ENCODE results near the gene SNX8.
A peak's percentile ranks its signal among the peaks of the same experiment; 100 is the strongest.
"Not testable (repeated sequence)": the region's sequence is repeated elsewhere in the genome, so short reads cannot be mapped to it uniquely, and the experiment has no call there.

SNX8 gene

DNA sequence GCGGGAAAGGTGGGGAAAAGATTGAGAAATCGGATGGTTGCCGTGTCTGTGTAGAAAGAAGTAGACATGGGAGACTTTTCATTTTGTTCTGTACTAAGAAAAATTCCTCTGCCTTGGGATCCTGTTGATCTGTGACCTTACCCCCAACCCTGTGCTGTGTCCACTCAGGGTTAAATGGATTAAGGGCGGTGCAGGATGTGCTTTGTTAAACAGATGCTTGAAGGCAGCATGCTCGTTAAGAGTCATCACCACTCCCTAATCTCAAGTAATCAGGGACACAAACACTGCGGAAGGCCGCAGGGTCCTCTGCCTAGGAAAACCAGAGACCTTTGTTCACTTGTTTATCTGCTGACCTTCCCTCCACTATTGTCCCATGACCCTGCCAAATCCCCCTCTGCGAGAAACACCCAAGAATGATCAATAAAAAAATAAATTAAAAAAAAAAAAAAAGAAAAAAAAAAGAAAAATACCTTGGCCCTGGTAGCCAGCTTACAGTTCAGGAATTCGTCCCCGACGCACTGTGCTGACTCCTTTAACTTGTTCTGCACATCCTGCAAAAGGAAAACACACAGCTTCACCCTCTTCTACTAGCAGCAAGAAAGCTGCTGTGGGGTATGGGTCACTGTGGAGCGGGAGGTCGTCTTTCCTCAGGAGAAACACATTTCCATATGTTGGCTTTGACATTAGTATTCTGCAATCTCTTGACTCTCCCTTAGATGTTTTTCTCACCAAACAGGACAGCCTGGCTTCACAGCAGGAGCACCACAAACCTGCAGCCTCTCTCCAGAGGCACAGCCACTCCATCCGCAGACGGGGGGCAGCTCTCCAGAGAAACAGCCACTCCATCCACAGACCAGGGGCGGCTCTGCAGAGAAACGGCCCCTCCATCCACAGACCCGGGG lies 44.9 kb downstream of the SNX8 start:
- H3K9me3 Mint-ChIP-seq; ATAC-seq; H3K4me1 Mint-ChIP-seq; H3K36me3 Mint-ChIP-seq; DNase-seq (ENCODE audit: low spot score in 2 of 2); H3K27ac Mint-ChIP-seq; H3K4me3 Mint-ChIP-seq: not testable (repeated sequence)

DNA sequence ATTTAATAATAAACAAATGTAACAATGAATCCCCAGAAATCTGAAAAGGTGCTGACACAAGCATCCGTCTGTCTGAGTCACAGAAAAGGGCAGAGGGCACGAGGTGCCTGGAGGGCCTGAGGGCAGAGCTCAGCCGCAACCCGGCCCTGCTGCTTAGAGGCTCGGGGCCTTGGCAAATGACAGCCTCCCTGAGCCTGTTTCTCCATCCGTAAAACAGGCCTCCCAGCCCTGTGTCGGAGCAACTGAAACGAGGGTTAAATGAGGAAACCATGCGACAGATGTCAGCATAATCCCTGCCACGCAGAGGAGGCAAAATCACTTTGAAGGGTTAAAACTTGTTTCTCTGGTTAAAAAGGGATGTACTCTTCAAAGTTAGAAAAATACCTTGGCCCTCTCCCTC lies 47.3 kb downstream of the SNX8 start:
- ATAC-seq: no peak
- peaks cover 3% of the 10 kb centered on the region for H3K4me1 Mint-ChIP-seq
- no peak for DNase-seq (ENCODE audit: low spot score in 2 of 2)
- no peak overlapping the region for H3K4me3 Mint-ChIP-seq
- H3K36me3 Mint-ChIP-seq: peaks cover 13% of the 10 kb centered on the region
- H3K9me3 Mint-ChIP-seq: no peaks in the 10 kb centered on the region
- H3K27ac Mint-ChIP-seq: no peak overlapping the region

DNA sequence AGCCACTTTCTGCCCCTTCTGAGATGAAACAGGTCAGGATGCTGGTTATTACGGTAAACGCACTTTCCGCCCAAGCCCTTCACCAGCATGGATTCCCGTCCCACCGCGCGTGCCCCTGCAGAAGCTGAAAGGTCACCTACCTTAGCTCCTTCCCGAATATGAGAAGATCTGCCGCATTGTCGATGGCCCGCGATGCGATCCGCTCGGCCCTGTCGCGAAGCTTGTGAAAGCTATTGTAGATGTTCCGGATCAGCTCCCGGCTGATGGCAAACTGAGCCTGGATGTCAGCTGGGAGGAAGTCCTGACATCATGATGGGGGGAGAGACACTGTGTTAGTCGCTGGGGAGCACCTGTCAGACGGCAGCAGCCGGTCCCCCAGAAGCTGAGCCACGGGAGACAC lies 50.1 kb downstream of the SNX8 start:
- ATAC-seq (no peak), DNase-seq (ENCODE audit: low spot score in 2 of 2) (no peak)
- no peak overlapping the region for H3K27ac Mint-ChIP-seq
- peaks cover 19% of the 10 kb centered on the region for H3K4me1 Mint-ChIP-seq
- H3K4me3 Mint-ChIP-seq: no peak overlapping the region
- H3K36me3 Mint-ChIP-seq: peaks cover 26% of the 10 kb centered on the region
- H3K9me3 Mint-ChIP-seq: no peaks in the 10 kb centered on the region

DNA sequence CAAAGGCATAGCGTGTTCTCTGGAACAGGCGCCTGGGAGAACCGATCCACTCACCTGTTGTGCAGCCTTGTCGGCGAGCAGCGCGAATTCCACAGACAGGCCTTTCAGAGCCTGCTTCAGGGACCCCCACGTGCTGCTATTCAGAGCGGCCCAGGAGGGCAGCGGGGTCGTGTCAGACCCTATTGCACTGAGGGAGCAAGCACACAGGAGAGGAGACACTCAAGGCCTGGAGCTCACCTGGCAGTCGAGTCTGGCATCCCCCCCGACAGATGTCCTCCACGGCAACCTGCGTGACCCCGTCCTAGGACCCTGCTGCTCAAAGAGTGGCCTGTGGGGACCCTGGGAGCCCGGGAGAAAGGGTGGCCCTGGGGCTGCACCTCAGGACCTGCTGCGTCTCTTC lies 51.1 kb downstream of the SNX8 start:
- Mint-ChIP-seq H3K27ac (no peak overlapping the region), H3K36me3 (peaks cover 30% of the 10 kb centered on the region), H3K9me3 (no peaks in the 10 kb centered on the region)

DNA sequence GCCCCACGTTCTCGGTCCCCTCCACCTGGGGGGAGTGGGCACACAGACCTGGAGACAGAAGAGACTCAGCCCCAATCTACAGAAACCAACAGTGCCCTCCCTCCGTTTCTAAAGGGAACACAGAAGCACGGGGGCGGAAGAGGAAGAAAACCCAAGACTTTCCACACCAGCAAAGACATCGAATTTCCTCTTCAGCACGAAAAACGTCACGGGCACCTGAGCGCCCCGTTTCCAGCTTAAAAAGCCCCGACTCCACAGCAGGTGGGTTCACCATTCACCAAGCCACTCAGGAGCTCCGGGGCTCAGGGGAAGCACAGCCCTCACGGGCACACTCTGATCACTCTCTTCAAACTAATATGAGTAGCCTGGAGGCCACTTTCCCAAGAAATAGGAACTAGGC lies 52.6 kb downstream of the SNX8 start:
- no peak for ATAC-seq
- Mint-ChIP-seq H3K4me3 (peak overlapping the region; percentile 4), H3K27ac (peak overlapping the region; percentile 38), H3K4me1 (peaks cover 27% of the 10 kb centered on the region), H3K9me3 (no peaks in the 10 kb centered on the region), H3K36me3 (peaks cover 30% of the 10 kb centered on the region)
- no peak for DNase-seq (ENCODE audit: low spot score in 2 of 2)

More for the DNA sequence above, 51.1 kb downstream of the SNX8 start:
- DNase-seq (ENCODE audit: low spot score in 2 of 2) (no peak), ATAC-seq (no peak)
- Mint-ChIP-seq H3K4me1 (peaks cover 25% of the 10 kb centered on the region), H3K4me3 (no peak overlapping the region)

DNA sequence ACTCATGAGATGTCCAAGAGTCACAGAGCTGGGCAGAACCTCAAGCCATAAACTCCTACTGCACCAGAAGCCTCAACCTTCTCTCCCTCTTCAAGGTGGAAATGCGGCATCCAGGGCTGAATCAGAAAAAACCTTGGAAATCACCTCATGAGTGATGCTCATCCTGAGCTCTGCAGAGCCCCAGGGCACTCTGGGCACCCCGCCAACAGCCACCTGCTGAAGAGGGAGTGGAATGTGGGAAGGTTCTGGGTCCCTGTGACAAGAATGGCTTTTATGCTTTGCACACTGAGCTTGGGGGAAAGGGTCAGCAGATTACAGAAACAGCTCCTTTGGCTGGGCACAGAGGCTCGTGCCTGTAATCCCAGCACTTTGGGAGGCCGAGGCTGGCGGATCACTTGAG lies 53.4 kb downstream of the SNX8 start:
- Mint-ChIP-seq H3K4me1 (peaks cover 33% of the 10 kb centered on the region), H3K36me3 (peaks cover 36% of the 10 kb centered on the region), H3K9me3 (no peaks in the 10 kb centered on the region), H3K4me3 (no peak overlapping the region), H3K27ac (no peak overlapping the region)
- no peak for ATAC-seq
- DNase-seq (ENCODE audit: low spot score in 2 of 2): no peak

DNA sequence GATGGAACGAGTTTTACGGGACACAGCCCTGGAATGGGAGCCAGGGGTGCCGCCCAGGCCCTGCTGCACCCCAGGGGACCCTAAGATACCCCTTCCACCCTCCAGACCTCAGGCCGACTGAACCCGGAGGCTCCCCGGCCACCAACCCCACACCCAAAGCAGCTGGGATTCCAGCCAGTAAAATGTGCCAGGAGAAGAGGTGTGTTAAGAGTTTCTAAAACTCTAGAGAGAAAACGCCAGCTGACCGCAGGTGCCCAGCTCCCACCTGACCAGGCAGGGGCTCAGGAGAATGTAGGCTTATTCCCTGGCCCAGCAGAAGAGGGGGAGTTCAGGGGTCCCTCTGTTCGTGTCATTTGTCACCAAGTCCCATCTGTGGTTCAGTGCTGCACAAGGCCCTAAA lies 54.8 kb downstream of the SNX8 start:
- H3K4me1 Mint-ChIP-seq: peaks cover 41% of the 10 kb centered on the region
- DNase-seq (ENCODE audit: low spot score in 2 of 2) (no peak), ATAC-seq (no peak)
- peak overlapping the region; percentile 13 for H3K4me3 Mint-ChIP-seq
- peak overlapping the region; percentile 30 for H3K27ac Mint-ChIP-seq
- H3K36me3 Mint-ChIP-seq: peaks cover 49% of the 10 kb centered on the region
- H3K9me3 Mint-ChIP-seq: no peaks in the 10 kb centered on the region

DNA sequence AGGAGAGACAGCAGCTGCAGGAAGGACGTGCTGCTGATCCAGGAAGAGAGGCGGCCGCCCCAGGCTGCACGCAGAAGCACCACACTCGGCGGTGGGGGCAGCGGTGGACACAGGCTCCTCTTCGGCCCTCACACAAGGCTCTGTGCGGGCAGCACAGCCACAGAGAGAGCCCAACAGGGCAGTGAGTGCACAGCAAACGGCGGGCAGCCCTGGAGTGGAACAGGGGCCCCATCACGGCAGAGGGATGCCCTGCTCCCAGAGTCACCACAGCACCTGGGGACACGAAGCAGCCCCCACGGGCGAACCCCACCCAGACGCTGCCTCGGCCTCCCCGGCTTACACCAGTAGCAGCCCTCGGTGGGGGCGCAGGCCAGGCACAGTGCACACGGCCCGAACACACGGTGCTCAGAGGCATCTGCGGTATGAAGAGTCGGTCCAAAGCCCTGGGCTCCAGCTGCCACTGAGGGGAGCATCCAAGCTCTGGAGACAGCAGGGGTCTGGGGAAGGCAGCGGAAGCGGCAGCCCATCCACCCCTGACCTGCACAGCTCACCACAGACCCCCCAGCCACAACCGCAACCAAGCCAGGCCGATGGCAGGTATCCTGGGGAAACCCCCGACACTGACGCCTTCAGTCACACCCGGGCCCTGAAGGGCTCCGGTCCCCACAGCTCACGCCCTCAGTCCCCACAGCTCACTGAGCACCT lies 55.4 kb downstream of the SNX8 start:
- peak overlapping the region; percentile 13 for H3K4me3 Mint-ChIP-seq
- peak overlapping the region; percentile 30 for H3K27ac Mint-ChIP-seq
- peak in 1 of 2 donors; percentile 57 for DNase-seq (ENCODE audit: low spot score in 2 of 2)
- ATAC-seq: peak; percentile 64
- H3K36me3 Mint-ChIP-seq: peaks cover 48% of the 10 kb centered on the region
- H3K4me1 Mint-ChIP-seq: peaks cover 41% of the 10 kb centered on the region
- no peaks in the 10 kb centered on the region for H3K9me3 Mint-ChIP-seq

DNA sequence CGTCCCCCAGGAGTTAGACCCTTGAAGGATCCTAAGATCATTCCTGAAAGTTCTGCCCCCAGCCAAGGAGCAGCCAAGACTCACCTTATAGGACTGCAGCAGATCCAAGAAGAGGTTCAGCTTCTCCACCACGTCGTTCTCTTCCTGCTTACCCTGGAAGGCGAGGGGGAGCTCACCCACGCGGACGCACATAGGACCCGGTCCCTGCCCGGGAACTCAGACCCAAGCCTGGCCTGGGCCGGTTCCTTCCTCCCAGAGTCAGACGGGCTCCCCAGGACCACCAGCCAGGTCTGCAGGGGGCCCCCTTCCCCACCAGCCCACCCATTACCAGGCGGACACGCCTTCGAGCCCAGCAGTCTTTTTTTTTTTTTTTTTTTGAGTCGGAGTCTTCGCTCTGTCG lies 56.6 kb downstream of the SNX8 start:
- H3K36me3 Mint-ChIP-seq: peaks cover 51% of the 10 kb centered on the region
- DNase-seq (ENCODE audit: low spot score in 2 of 2): no peak
- no peak overlapping the region for H3K4me3 Mint-ChIP-seq
- no peak for ATAC-seq
- no peak overlapping the region for H3K27ac Mint-ChIP-seq
- H3K9me3 Mint-ChIP-seq: no peaks in the 10 kb centered on the region
- peaks cover 47% of the 10 kb centered on the region for H3K4me1 Mint-ChIP-seq

DNA sequence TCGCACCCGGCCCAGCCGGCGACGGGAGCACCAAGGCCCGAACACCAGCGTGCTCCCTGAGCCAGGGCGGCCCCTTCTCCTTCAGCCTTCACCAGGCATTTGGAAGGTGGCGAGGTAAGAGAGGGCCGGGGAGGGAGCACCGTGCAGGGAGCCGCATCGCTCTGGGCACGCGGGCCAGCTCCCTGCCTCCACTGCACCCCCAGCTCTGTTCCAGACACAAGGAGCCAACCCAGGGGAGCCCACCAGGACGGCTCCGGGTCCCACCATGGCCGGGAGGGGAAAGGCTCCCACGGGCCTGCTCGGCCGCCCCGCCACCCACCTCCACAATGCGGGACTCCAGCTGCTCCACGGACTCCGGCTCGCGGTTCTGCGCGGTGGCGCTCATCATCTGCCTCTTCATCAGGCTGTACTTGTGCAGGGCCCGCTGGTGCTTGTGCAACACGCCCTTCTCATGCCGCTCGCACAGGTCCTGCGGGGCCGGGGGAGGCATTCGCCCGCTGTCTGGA lies 57.1 kb downstream of the SNX8 start:
- no peak overlapping the region for H3K27ac Mint-ChIP-seq
- peaks cover 46% of the 10 kb centered on the region for H3K4me1 Mint-ChIP-seq
- ATAC-seq: no peak
- H3K9me3 Mint-ChIP-seq: no peaks in the 10 kb centered on the region
- peaks cover 50% of the 10 kb centered on the region for H3K36me3 Mint-ChIP-seq
- no peak overlapping the region for H3K4me3 Mint-ChIP-seq
- no peak for DNase-seq (ENCODE audit: low spot score in 2 of 2)

DNA sequence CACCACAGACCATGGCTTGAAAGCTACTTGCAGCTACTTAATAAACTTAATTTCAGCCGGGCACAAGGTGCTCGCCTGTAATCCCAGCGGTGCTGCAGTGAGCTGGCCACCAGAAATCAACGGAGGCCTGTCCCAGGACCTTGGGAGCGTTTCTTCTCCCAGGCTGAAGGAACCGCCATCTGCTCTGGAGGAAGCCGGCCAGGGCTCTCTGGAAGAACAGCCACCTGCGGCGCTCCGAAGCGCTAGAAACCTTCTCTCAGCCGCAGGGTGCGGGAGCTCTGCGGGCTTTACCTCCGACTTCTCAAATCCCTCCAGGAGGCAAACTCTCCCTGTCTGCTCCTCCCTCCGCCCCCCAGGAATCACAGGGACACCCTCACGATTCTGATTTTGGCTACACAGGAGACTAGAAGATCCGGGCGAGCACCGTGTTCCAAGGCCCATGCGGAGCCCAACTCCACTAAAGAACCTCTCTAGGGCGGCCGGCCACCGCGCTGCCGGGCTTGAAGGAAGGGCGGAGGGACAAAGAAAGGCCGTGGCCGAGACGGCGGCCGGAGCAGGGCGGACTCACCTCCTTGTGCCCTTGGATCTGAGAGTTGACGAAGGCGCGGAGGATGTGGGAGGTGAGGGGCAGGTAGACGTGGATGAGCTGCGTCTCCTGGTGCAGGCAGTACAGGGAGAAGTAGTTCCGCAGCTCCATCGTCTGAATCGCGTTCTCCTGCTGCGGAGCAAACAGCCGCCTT lies 57.8 kb downstream of the SNX8 start:
- DNase-seq (ENCODE audit: low spot score in 2 of 2) (no peak), ATAC-seq (no peak)
- Mint-ChIP-seq H3K9me3 (no peaks in the 10 kb centered on the region), H3K36me3 (peaks cover 43% of the 10 kb centered on the region), H3K4me1 (peaks cover 40% of the 10 kb centered on the region), H3K4me3 (no peak overlapping the region), H3K27ac (no peak overlapping the region)

DNA sequence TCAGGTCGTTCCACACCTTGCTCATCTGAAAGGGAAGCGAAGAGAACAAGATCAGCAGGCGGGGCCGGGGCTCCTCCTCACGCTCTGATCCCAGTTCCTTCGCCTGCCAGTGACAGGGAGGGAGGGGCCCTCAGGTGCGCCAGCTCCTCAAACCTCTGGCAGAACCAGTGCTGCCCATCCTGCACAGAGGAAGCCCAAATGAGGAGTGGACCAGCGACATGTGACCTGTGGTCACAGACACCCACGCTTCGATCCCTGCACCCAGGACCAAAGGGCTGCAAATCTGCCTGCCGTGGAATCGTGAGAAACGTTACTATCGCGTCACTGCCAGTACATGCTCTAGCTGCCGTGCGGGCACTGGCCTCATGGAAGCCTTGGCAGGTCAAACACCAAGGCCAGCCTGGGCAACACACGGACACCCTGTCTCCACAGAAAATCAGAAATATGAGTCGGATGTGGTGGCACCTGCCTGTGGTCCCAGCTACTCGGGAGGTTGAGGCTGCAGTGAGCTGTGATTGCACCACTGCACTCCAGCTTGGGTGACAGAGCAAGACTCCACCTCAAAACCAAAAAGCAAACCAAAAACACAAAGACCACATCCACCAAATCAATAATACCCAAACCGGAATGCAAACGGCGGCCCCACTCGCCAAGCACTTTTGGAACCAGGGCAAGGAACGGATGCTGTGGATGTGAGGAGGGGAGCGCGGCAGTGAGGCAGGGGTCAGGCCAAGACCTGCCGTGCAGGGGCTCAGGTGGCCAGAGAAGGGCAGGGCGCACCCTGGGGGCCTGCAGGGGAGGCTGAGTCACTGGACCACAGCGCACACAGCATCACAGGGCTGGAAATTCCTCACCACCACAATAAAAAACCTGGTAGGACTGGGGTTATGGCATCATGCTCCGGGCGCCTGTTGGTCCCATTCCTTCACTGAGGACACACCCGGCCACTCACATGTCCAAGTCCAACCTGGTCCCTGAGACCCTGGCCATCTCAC lies 58.8 kb downstream of the SNX8 start:
- ATAC-seq: peak; percentile 40
- Mint-ChIP-seq H3K9me3 (no peaks in the 10 kb centered on the region), H3K4me1 (peaks cover 37% of the 10 kb centered on the region), H3K36me3 (peaks cover 52% of the 10 kb centered on the region), H3K27ac (peak overlapping the region; percentile 54), H3K4me3 (no peak overlapping the region)
- DNase-seq (ENCODE audit: low spot score in 2 of 2): peak in 1 of 2 donors; percentile 50

DNA sequence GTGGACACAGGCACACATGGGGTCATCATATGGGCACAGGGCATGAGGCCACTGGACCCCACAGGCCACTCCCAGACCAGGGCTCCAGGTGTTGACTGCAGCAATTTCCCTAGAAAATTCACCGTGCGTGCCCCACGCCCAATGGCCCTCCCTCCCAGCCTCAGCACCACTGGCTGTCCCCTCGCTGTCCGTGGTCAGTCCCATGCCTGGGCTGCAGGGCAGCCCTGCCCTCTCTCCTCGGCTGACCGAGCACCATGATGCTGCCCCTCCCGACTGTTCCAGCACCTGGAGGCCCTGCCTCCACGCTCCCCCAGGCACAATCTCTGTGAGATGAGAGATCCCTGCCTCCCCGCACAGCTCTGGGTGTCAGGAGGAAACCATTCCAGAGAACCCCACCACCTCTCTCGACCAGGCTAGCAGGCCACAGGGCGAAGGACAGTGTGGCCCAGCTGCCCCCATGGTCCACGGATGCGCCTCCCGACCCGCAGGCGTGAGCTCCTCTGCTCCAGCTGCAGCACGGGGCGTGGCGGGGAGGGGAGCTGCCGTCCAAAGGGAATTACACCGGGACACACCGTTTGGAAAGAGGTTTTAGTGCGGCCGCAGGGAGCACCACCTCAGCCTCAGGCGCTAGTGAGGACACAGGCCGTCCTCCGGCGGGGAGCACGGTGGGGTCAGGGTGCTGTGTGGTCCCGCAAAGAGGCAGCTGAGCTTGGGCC lies 59.7 kb downstream of the SNX8 start:
- peaks cover 53% of the 10 kb centered on the region for H3K36me3 Mint-ChIP-seq

More for the DNA sequence above, 59.7 kb downstream of the SNX8 start:
- H3K27ac Mint-ChIP-seq: peak overlapping the region; percentile 45
- no peak overlapping the region for H3K4me3 Mint-ChIP-seq
- no peaks in the 10 kb centered on the region for H3K9me3 Mint-ChIP-seq
- H3K4me1 Mint-ChIP-seq: peaks cover 37% of the 10 kb centered on the region
- DNase-seq (ENCODE audit: low spot score in 2 of 2) (no peak), ATAC-seq (no peak)
